Loucy (cell line): Measurements from ENCODE around the gene LRRTM4.

Experiments used
- CTCF ChIP-seq: fragments of 200-600 bp; sonication (generic); conservative IDR thresholded peaks from 2 replicates; pipeline ENCODE4 v1.5.1; 2014; ENCODE audit warnings: mild to moderate bottlenecking, antibody characterized with exemption, low read length
- EZH2phosphoT487 ChIP-seq: fragments of 200-600 bp; IDR thresholded peaks from 2 replicates; pipeline ENCODE4 v1.6.1; 2018; ENCODE audit warnings: antibody characterized with exemption, mild to moderate bottlenecking, moderate library complexity, borderline replicate concordance

GRCh38 chr2:77025714-77026113 is 496.5 kb downstream of the LRRTM4 start:
- TF ChIP-seq CTCF = no peak
- TF ChIP-seq EZH2phosphoT487 = no peak
